Thyroid gland (tissue), 4 donors: Measurements from ENCODE around the gene CPLX1. TPM values are rescaled to one million over a fixed set of nuclear protein-coding genes. Genes with fewer than 3 reads are reported as not detected.

Source experiments
- DNase-seq, 2 donors: peaks; one replicate each; pipeline ENCODE4 v3.0.0-alpha.2; 2019
- H3K27ac ChIP-seq, 3 donors: fragments of 200-600 bp; sonication (generic); 1 replicate in 2 of 3; 2 replicates in 1 of 3; pipeline ENCODE4 v1.5.1; 2016 to 2019; ENCODE audit warnings: mild to moderate bottlenecking in 1 of 3, moderate library complexity in 1 of 3
- H3K27me3 ChIP-seq: fragments of 200-600 bp; sonication (generic); one replicate; pipeline ENCODE4 v1.5.1; 2019
- H3K36me3 ChIP-seq, 2 donors: fragments of 200-600 bp; sonication (generic); one replicate each; pipeline ENCODE4 v1.5.1; 2016 to 2019
- H3K4me1 ChIP-seq, 2 donors: fragments of 200-600 bp; sonication (generic); one replicate each; pipeline ENCODE4 v1.5.1; 2017 to 2019
- H3K4me3 ChIP-seq, 3 donors: fragments of 200-600 bp; sonication (generic); replicated peaks in 1 of 3; 1 replicate in 2 of 3; 2 replicates in 1 of 3; pipeline ENCODE4 v1.5.1; 2016; ENCODE audit warnings: mild to moderate bottlenecking in 1 of 3
- H3K9me3 ChIP-seq: fragments of 200-600 bp; sonication (generic); one replicate; pipeline ENCODE4 v1.5.1; 2017
- POLR2A ChIP-seq, 2 donors: fragments of 450-650 bp; IDR thresholded peaks; one replicate each; pipeline ENCODE4 v1.6.1; 2017; ENCODE audit warnings: antibody characterized with exemption in 2 of 2, mild to moderate bottlenecking in 2 of 2, moderate library complexity in 1 of 2
- WGBS, 2 donors: methylation state at CpG; one replicate each; pipeline ENCODE4 v1.1.5; 2017; 5-methylcytosine and 5-hydroxymethylcytosine counted together
- intact Hi-C: fragments of 100-400 bp; cut with DNase I; formaldehyde crosslinking; loops from one replicate; pipeline ENCODE4 v1.15.1; 2023
- total RNA-seq, 4 donors: library from RNA; depleted of rRNA; stranded (reverse); fragments of >200 nt; gene quantifications; one replicate each; pipeline ENCODE4 v1.2.3, GENCODE V29; 2016
- TF ChIP-seq, protein P1 (sequence below), 6 experiments: fragments of 200-600 bp in 3 of 6; fragments of 450-650 bp in 3 of 6; sonication (generic) in 3 of 6; IDR thresholded peaks; one replicate each; pipeline ENCODE4 v1.5.1; 2016 to 2019; ENCODE audit warnings: antibody characterized with exemption in 6 of 6, mild to moderate bottlenecking in 2 of 6, inconsistent platforms in 1 of 6, moderate library complexity in 1 of 6

Gene CPLX1
- total RNA-seq, 4 donors from 2014 or later, result 0.75 to 3.2 (median 1.4) TPM; not detected in 1

DNA sequence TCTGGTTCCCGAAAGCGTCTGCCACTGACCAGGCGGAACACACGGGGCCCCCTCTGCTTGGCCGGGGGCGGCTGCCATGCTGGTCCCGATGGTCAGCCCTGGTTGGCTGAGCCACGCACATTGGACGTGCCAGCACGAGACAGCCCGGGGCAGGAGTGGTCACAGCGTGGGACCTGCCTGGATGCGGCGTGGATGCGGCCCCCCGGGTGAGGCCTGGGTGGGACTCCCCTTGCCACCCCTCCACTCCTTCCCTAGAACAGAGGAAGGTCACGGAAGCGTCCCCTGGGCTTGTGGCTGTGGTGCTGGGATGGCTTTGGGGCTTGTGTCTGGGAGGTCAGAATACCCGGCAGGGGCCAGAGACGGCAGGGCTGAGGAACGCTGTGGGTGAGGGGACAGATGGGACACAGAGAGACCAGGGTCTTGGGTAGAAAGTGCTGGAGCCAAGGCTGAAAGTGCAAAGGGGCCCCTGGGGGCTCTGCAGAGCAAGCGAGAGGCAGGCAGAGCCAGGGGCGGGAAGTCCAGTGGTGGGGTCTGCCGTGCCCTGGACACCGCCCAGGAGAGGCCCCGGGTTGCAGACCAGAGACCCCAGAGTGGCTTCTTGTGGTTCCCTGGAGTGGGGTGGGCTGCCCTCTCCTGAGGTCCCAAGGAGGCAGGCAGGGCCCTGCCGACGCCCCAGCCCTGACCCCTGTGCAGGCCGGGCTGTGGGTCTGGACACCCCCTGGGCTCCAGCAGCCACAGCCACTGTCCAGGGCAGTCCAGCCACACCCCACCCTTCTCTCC, 8.6 kb upstream of the CPLX1 start:
- Histone ChIP-seq H3K4me1 (no peaks in the 10 kb centered on the region), H3K9me3 (no peaks in the 10 kb centered on the region), H3K36me3 (no peaks in the 10 kb centered on the region), H3K4me3 (no peak overlapping the region), H3K27me3 (no peaks in the 10 kb centered on the region), H3K27ac (no peak overlapping the region)
- intact Hi-C loops, result no loop called here
- no peak for DNase-seq
- WGBS, 2 donors, result 70 to 82% methylated on average over 21 to 25 of the region's 29 CpGs
- TF ChIP-seq, protein P1, sequence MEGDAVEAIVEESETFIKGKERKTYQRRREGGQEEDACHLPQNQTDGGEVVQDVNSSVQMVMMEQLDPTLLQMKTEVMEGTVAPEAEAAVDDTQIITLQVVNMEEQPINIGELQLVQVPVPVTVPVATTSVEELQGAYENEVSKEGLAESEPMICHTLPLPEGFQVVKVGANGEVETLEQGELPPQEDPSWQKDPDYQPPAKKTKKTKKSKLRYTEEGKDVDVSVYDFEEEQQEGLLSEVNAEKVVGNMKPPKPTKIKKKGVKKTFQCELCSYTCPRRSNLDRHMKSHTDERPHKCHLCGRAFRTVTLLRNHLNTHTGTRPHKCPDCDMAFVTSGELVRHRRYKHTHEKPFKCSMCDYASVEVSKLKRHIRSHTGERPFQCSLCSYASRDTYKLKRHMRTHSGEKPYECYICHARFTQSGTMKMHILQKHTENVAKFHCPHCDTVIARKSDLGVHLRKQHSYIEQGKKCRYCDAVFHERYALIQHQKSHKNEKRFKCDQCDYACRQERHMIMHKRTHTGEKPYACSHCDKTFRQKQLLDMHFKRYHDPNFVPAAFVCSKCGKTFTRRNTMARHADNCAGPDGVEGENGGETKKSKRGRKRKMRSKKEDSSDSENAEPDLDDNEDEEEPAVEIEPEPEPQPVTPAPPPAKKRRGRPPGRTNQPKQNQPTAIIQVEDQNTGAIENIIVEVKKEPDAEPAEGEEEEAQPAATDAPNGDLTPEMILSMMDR (IDR thresholded peaks at IDR 0.05), result no peak

DNA sequence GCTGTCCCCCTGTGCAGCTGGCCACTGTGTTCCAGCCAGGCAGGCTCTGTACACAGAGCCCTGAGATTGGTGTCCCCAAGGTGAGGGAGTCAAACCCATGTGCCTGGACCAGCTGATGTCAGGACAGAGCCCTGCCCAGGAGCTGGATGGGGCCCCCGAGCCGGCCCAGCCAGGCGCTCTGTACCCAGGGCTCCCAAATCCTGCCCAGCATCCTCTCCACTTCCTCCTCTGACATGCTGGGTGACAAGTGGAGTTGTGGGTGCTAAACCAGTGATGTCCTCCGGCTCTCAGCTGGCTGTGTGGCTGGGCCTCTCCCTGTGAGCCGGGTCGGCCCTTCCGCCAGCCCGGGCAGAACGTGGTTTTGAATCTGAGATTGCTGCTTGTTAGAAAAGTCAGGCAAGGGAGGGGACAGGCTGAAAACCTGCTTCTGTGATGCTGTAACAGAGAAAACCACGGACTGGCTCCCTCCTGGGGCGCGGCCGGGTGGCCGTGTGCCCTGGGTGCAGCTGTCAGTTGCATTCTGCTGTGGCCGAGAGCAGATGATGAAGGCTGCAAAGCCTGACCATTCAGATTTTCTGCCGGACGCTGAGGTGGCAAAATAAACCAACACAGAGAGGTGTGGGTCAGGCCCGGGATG, 7.9 kb upstream of the CPLX1 start:
- no peaks in the 10 kb centered on the region for H3K27me3 ChIP-seq
- H3K4me1 ChIP-seq, result no peaks in the 10 kb centered on the region
- H3K4me3 ChIP-seq, result no peak overlapping the region
- DNase-seq, result no peak
- H3K27ac ChIP-seq, result no peak overlapping the region
- no peaks in the 10 kb centered on the region for H3K9me3 ChIP-seq
- no peak for TF ChIP-seq POLR2A (IDR thresholded peaks at IDR 0.05)
- TF ChIP-seq, protein P1 (IDR thresholded peaks at IDR 0.05), result no peak
- H3K36me3 ChIP-seq, result no peaks in the 10 kb centered on the region
- intact Hi-C loops, result no loop called here
- WGBS, 2 donors, result 71 to 75% methylated on average over 14 to 18 of the region's 18 CpGs

DNA sequence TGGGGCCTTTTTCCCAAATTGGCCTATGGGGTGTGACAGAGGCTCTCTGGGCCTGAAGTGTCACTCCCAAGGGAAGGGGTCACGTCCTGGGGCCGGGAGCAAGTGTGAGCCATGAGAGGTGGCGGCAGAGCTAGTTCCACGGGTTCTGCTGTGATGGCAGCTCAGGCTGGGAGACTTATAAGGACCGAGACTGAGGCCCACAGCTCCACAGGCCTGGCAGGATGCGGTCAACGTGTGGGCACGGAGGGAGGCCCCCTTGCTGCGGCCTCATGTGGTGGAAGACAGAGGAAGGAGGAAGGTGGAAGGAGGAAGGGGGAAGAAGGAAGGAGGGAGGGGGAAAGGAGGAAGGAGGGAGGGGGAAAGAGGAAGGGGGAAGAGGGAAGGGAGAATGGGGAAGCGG, 7.2 kb upstream of the CPLX1 start:
- intact Hi-C loops, result no loop called here
- WGBS, 2 donors, result 41 to 70% methylated on average over 10 of the region's 10 CpGs
- H3K9me3 ChIP-seq, result no peaks in the 10 kb centered on the region
- H3K27ac ChIP-seq, result no peak overlapping the region
- DNase-seq, result no peak
- H3K4me3 ChIP-seq, result no peak overlapping the region
- peaks cover 0 to 4% of the 10 kb centered on the region in 2 donors for H3K4me1 ChIP-seq
- H3K27me3 ChIP-seq, result no peaks in the 10 kb centered on the region
- TF ChIP-seq, protein P1 (IDR thresholded peaks at IDR 0.05), result no peak
- TF ChIP-seq POLR2A (IDR thresholded peaks at IDR 0.05), result no peak
- no peaks in the 10 kb centered on the region for H3K36me3 ChIP-seq

DNA sequence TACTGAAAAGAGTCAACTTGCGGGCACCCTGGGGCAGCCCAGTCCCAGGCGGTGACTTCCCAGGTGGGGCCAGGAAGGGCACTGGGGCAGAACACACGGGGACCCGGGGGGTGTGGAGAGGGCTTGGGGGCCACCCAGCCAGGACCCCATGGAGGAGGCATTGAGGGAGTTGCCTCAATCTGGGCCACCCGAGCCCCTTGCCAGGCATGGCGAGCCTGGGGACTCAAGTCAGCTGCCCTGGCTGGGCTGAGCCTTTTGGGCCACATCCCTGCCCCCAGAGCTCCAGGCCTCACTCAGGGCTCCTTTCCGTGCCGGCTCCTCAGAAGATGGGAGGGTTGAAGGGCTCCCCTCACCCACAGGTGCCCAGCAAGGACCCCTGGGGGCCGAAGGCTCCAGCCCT, 6.6 kb upstream of the CPLX1 start:
- Histone ChIP-seq H3K27me3 (no peaks in the 10 kb centered on the region), H3K4me1 (peaks cover 0 to 4% of the 10 kb centered on the region in 2 donors), H3K9me3 (no peaks in the 10 kb centered on the region), H3K4me3 (no peak overlapping the region), H3K36me3 (no peaks in the 10 kb centered on the region), H3K27ac (no peak overlapping the region)
- no peak for DNase-seq
- intact Hi-C loops, result no loop called here
- 80 to 91% methylated on average over 2 to 4 of the region's 9 CpGs for WGBS, 2 donors
- TF ChIP-seq POLR2A (IDR thresholded peaks at IDR 0.05), result no peak
- TF ChIP-seq, protein P1 (IDR thresholded peaks at IDR 0.05), result no peak

DNA sequence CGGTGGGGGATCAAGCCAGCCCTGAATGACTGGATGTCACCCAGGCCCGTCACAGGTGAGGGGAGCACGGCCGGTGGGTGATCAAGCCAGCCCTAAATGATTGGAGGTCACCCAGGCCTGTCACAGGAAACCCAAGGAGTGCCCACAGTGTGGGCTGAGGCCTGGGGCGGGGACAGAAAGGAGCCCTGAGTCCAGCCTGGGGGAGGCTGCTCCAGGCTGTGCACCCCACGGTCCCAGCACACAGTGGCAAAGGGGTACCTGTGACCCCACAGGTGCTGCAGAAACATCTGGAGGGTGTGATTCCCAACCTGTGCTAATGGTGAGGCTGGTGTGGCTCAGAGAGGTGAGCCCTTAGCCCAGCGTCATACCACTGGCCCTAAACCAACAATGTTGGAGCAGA, 6.2 kb upstream of the CPLX1 start:
- DNase-seq, result no peak
- H3K4me3 ChIP-seq, result no peak overlapping the region
- no peaks in the 10 kb centered on the region for H3K9me3 ChIP-seq
- no peak for TF ChIP-seq POLR2A (IDR thresholded peaks at IDR 0.05)
- 67% methylated on average over 1 of the region's 7 CpGs; no CpG with 5 or more reads in 1 of the 2 donors for WGBS, 2 donors
- no peaks in the 10 kb centered on the region for H3K27me3 ChIP-seq
- H3K36me3 ChIP-seq, result no peaks in the 10 kb centered on the region
- peaks cover 0 to 4% of the 10 kb centered on the region in 2 donors for H3K4me1 ChIP-seq
- no peak overlapping the region for H3K27ac ChIP-seq
- intact Hi-C loops, result no loop called here
